GM12878 (cell line): ENCODE measurements around the gene ANKMY1.

ENCODE experiments used
- CHD1 ChIP-seq: IDR thresholded peaks from 2 replicates; pipeline ENCODE4 v1.6.1; 2012; ENCODE audit warnings: low read depth, low read length, improper control_type of control experiment
- EGR1 ChIP-seq, 2 experiments: IDR thresholded peaks; 1 replicate in 1 of 2; 2 replicates in 1 of 2; pipeline ENCODE4 v1.6.1; 2011 to 2012; ENCODE audit warnings: low read depth in 2 of 2, low read length in 2 of 2, borderline replicate concordance in 1 of 2, mild to moderate bottlenecking in 1 of 2, moderate library complexity in 1 of 2
- FOXK2 ChIP-seq: fragments of 450-650 bp; IDR thresholded peaks from 2 replicates; pipeline ENCODE4 v1.6.1; 2017; ENCODE audit warnings: mild to moderate bottlenecking, moderate library complexity
- HDGF ChIP-seq: fragments of 450-650 bp; IDR thresholded peaks from 2 replicates; pipeline ENCODE4 v1.6.1; 2016; ENCODE audit warnings: antibody characterized with exemption
- MEF2A ChIP-seq: IDR thresholded peaks from 2 replicates; pipeline ENCODE4 v1.6.1; 2011; ENCODE audit warnings: low read depth, mild to moderate bottlenecking, low read length, moderate library complexity; ENCODE audit not compliant: insufficient read depth
- NRF1 ChIP-seq: conservative IDR thresholded peaks from 2 replicates; pipeline ENCODE4 v1.6.1; 2011; ENCODE audit warnings: mild to moderate bottlenecking, low read depth, low read length, improper control_type of control experiment
- POLR2A ChIP-seq: IDR thresholded peaks from 2 replicates; pipeline ENCODE4 v1.6.1; 2011; ENCODE audit warnings: low read depth, mild to moderate bottlenecking, low read length
- RAD51 ChIP-seq: fragments of 450-650 bp; IDR thresholded peaks from 2 replicates; pipeline ENCODE4 v1.6.1; 2016; ENCODE audit warnings: moderate library complexity, mild to moderate bottlenecking, inconsistent platforms
- SMC3 ChIP-seq: IDR thresholded peaks from 2 replicates; pipeline ENCODE4 v1.6.1; 2011; ENCODE audit warnings: low read length, improper control_type of control experiment, borderline replicate concordance
- SP1 ChIP-seq: IDR thresholded peaks from one replicate; pipeline ENCODE4 v1.6.1; 2011; ENCODE audit warnings: low read depth, low read length
- TF ChIP-seq, protein P1 (sequence below), 3 experiments: IDR thresholded peaks in 2 of 3; conservative IDR thresholded peaks in 1 of 3; 2 replicates each; pipeline ENCODE4 v1.5.1; 2011; ENCODE audit warnings: low read depth in 3 of 3, low read length in 3 of 3, mild to moderate bottlenecking in 3 of 3, control low read depth in 2 of 3, moderate library complexity in 2 of 3, inconsistent platforms in 1 of 3, mixed read lengths in 1 of 3; ENCODE audit not compliant: control insufficient read depth in 2 of 3, insufficient read depth in 1 of 3; ENCODE audit errors: extremely low read depth in 1 of 3

- no peak for TF ChIP-seq MEF2A
- no peak for TF ChIP-seq NRF1
- TF ChIP-seq RAD51 = no peak
- TF ChIP-seq, protein P1, sequence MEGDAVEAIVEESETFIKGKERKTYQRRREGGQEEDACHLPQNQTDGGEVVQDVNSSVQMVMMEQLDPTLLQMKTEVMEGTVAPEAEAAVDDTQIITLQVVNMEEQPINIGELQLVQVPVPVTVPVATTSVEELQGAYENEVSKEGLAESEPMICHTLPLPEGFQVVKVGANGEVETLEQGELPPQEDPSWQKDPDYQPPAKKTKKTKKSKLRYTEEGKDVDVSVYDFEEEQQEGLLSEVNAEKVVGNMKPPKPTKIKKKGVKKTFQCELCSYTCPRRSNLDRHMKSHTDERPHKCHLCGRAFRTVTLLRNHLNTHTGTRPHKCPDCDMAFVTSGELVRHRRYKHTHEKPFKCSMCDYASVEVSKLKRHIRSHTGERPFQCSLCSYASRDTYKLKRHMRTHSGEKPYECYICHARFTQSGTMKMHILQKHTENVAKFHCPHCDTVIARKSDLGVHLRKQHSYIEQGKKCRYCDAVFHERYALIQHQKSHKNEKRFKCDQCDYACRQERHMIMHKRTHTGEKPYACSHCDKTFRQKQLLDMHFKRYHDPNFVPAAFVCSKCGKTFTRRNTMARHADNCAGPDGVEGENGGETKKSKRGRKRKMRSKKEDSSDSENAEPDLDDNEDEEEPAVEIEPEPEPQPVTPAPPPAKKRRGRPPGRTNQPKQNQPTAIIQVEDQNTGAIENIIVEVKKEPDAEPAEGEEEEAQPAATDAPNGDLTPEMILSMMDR (IDR thresholded peaks at IDR 0.05 in 2 of 3, conservative IDR thresholded peaks at IDR 0.05 in 1 of 3; ENCODE audit: control insufficient read depth in 2 of 3, extremely low read depth in 1 of 3, insufficient read depth in 1 of 3, low read depth in 3 of 3, low read length in 3 of 3) = no peak
- no peak for TF ChIP-seq SMC3
- no peak for TF ChIP-seq HDGF
- no peak for TF ChIP-seq EGR1 (IDR thresholded peaks at IDR 0.05; ENCODE audit: borderline replicate concordance in 1 of 2, low read depth in 2 of 2, low read length in 2 of 2)
- no peak for TF ChIP-seq CHD1
- no peak for TF ChIP-seq POLR2A
- TF ChIP-seq FOXK2 = no peak
- TF ChIP-seq SP1 = no peak
Observed at GRCh38 chr2:240430595-240430994, 127.2 kb downstream of the ANKMY1 start.
